ENCODE results near the gene ABR.
"Not testable (repeated sequence)": the region's sequence is repeated elsewhere in the genome, so short reads cannot be mapped to it uniquely, and the experiment has no call there.

Gene ABR

GRCh38 chr17:1170739-1171138 is 9.0 kb downstream of the ABR start:
- DNase-seq, result no peak

- DNase-seq, result no peak
Measured at GRCh38 chr17:1169929-1170312, 9.9 kb downstream of the ABR start.

GRCh38 chr17:1169221-1169928 is 10.4 kb downstream of the ABR start:
- DNase-seq, result peak; percentile 68

GRCh38 chr17:1168533-1169220 is 11.1 kb downstream of the ABR start:
- DNase-seq, result peak; percentile 64

GRCh38 chr17:1166276-1166675 is 13.5 kb downstream of the ABR start:
- no peak for DNase-seq

- no peak for DNase-seq
Measured at GRCh38 chr17:1165836-1166235, 13.9 kb downstream of the ABR start.

- no peak for DNase-seq
Measured at GRCh38 chr17:1164935-1165556, 14.7 kb downstream of the ABR start.

- DNase-seq, result no peak
Measured at GRCh38 chr17:1162116-1162855, 17.5 kb downstream of the ABR start.

- no peak for DNase-seq
Measured at GRCh38 chr17:1160591-1161390, 19.0 kb downstream of the ABR start.

GRCh38 chr17:1159431-1160180 is 20.2 kb downstream of the ABR start:
- no peak for DNase-seq

- DNase-seq, result no peak
Measured at GRCh38 chr17:1158879-1159278, 20.9 kb downstream of the ABR start.

GRCh38 chr17:1156864-1157263 is 22.9 kb downstream of the ABR start:
- no peak for DNase-seq

GRCh38 chr17:1154704-1155103 is 25.1 kb downstream of the ABR start:
- peak; percentile 75 for DNase-seq

GRCh38 chr17:1153795-1154546 is 25.8 kb downstream of the ABR start:
- peak; percentile 81 for DNase-seq

- DNase-seq, result not testable (repeated sequence)
Measured at GRCh38 chr17:1152582-1152981, 27.2 kb downstream of the ABR start.

GRCh38 chr17:1150863-1151600 is 28.7 kb downstream of the ABR start:
- no peak for DNase-seq

- no peak for DNase-seq
Measured at GRCh38 chr17:1149869-1150268, 29.9 kb downstream of the ABR start.

GRCh38 chr17:1147664-1148063 is 32.1 kb downstream of the ABR start:
- no peak for DNase-seq

- DNase-seq, result no peak
Measured at GRCh38 chr17:1146561-1147265, 33.1 kb downstream of the ABR start.
